SK-N-SH (cell line): ENCODE data around the gene SLC30A3. TPM values are rescaled to one million over a fixed set of nuclear protein-coding genes. Genes with fewer than 3 reads are reported as not detected.

Source experiments
- CTCF ChIA-PET: fragments of 300-600, 350-600 bp; formaldehyde crosslinking; extraction: SDS; loops from one replicate; lab custom pipeline; 2021; lab: Yijun Ruan, JAX
- POLR2A ChIA-PET: fragments of 350-600 bp; sonication (Branson Sonifier 250); formaldehyde crosslinking; extraction: SDS; loops from one replicate; lab custom pipeline; 2020; ENCODE audit warnings: antibody characterized with exemption, inconsistent platforms; lab: Yijun Ruan, JAX
- DNase-seq: peaks from one replicate; pipeline ENCODE4 v3.0.0; 2012
- H2AFZ ChIP-seq: fragments of 200-600 bp; sonication (generic); 2 replicates; pipeline ENCODE4 v1.8.1; 2016; ENCODE audit warnings: antibody characterized with exemption, mild to moderate bottlenecking, low read depth
- H3F3A ChIP-seq: fragments of 200-600 bp; sonication (generic); replicated peaks from 2 replicates; pipeline ENCODE3; 2016; ENCODE audit warnings: antibody characterized with exemption, mild to moderate bottlenecking; ENCODE audit not compliant: insufficient read depth
- H3K27ac ChIP-seq, 2 experiments: fragments of 200-500 bp in 1 of 2; fragments of 200-600 bp in 1 of 2; sonication (Bioruptor generic) in 1 of 2; sonication (generic), shearing (Covaris generic) in 1 of 2; 2 replicates each; pipeline versions ENCODE4 v1.5.1 to v1.6.1; 2014 to 2016; ENCODE audit warnings: low read depth in 2 of 2, inconsistent platforms in 1 of 2, low read length in 1 of 2, mild to moderate bottlenecking in 1 of 2, mixed read lengths in 1 of 2
- H3K27me3 ChIP-seq: fragments of 200-600 bp; sonication (generic), shearing (Covaris generic); 2 replicates; pipeline ENCODE4 v1.6.1; 2016; ENCODE audit warnings: mixed run types; ENCODE audit not compliant: insufficient read depth
- H3K36me3 ChIP-seq, 2 experiments: fragments of 200-500 bp in 1 of 2; fragments of 200-600 bp in 1 of 2; sonication (Bioruptor generic) in 1 of 2; sonication (generic) in 1 of 2; replicated peaks in 1 of 2; 2 replicates each; pipeline versions ENCODE3 to v1.5.1; 2014 to 2016; ENCODE audit warnings: low read length in 1 of 2, mild to moderate bottlenecking in 1 of 2; ENCODE audit not compliant: insufficient read depth in 2 of 2, control insufficient read depth in 1 of 2
- H3K4me1 ChIP-seq, 2 experiments: fragments of 200-500 bp in 1 of 2; fragments of 200-600 bp in 1 of 2; sonication (Bioruptor generic) in 1 of 2; sonication (generic), shearing (Covaris generic) in 1 of 2; 2 replicates each; pipeline versions ENCODE4 v1.5.1 to v1.6.1; 2014 to 2016; ENCODE audit warnings: low read depth in 1 of 2, low read length in 1 of 2, mixed run types in 1 of 2; ENCODE audit not compliant: insufficient read depth in 2 of 2, control insufficient read depth in 1 of 2
- H3K4me2 ChIP-seq: fragments of 200-600 bp; sonication (generic), shearing (Covaris generic); 2 replicates; pipeline ENCODE4 v1.6.1; 2017; ENCODE audit warnings: mixed run types
- H3K4me3 ChIP-seq, 2 experiments: fragments of 200-500 bp in 1 of 2; fragments of 200-600 bp in 1 of 2; sonication (Bioruptor generic) in 1 of 2; sonication (generic), shearing (Covaris generic) in 1 of 2; 2 replicates each; pipeline versions ENCODE4 v1.5.1 to v1.8.1; 2014 to 2016; ENCODE audit warnings: low read depth in 2 of 2, inconsistent platforms in 1 of 2, low read length in 1 of 2, mild to moderate bottlenecking in 1 of 2, mixed read lengths in 1 of 2, moderate library complexity in 1 of 2
- H3K79me2 ChIP-seq: fragments of 200-600 bp; sonication (generic); 2 replicates; pipeline ENCODE4 v1.8.1; 2017; ENCODE audit warnings: mild to moderate bottlenecking; ENCODE audit not compliant: insufficient read depth
- H3K9ac ChIP-seq: fragments of 200-600 bp; sonication (generic); 2 replicates; pipeline ENCODE4 v1.6.1; 2017; ENCODE audit warnings: mixed run types
- H3K9me2 ChIP-seq: fragments of 200-600 bp; sonication (generic); 2 replicates; pipeline ENCODE4 v1.6.1; 2017; ENCODE audit warnings: mixed run types
- H3K9me3 ChIP-seq: fragments of 200-600 bp; sonication (generic); 2 replicates; pipeline ENCODE4 v1.6.1; 2017; ENCODE audit warnings: mixed run types, mild to moderate bottlenecking, moderate library complexity
- H4K20me1 ChIP-seq: fragments of 200-600 bp; sonication (generic); 2 replicates; pipeline ENCODE4 v1.6.1; 2017; ENCODE audit warnings: mild to moderate bottlenecking, mixed run types; ENCODE audit not compliant: insufficient read depth
- CHD2 ChIP-seq: fragments of 150-350 bp; IDR thresholded peaks from 2 replicates; pipeline ENCODE4 v1.6.1; 2018; ENCODE audit warnings: low read length; ENCODE audit not compliant: partially characterized antibody
- ELF1 ChIP-seq: IDR thresholded peaks from 2 replicates; pipeline ENCODE4 v1.4.0; 2012
- EP300 ChIP-seq, 2 experiments: IDR thresholded peaks; 2 replicates each; pipeline versions ENCODE4 v1.4.0 to v1.6.1; 2012; ENCODE audit warnings: borderline replicate concordance in 1 of 2, low read depth in 1 of 2, low read length in 1 of 2
- FOSL2 ChIP-seq: IDR thresholded peaks from 2 replicates; pipeline ENCODE4 v1.4.0; 2012; ENCODE audit warnings: low read depth, mild to moderate bottlenecking, moderate library complexity, borderline replicate concordance
- FOXJ3 ChIP-seq: sonication (generic); formaldehyde crosslinking; IDR thresholded peaks from 2 replicates; pipeline ENCODE4 v1.5.1; 2020; ENCODE audit warnings: mild to moderate bottlenecking, missing genetic modification reagents
- GABPA ChIP-seq: IDR thresholded peaks from 2 replicates; pipeline ENCODE4 v1.4.0; 2012; ENCODE audit warnings: low read depth, mild to moderate bottlenecking
- IRF3 ChIP-seq: fragments of 150-350 bp; IDR thresholded peaks from 2 replicates; pipeline ENCODE4 v1.6.1; 2016; ENCODE audit warnings: mild to moderate bottlenecking, low read depth, low read length
- MAX ChIP-seq: IDR thresholded peaks from 2 replicates; pipeline ENCODE4 v1.4.0; 2012; ENCODE audit warnings: low read depth
- NFIC ChIP-seq: IDR thresholded peaks from 2 replicates; pipeline ENCODE4 v1.4.0; 2012; ENCODE audit warnings: borderline replicate concordance
- NRF1 ChIP-seq: IDR thresholded peaks from 2 replicates; pipeline ENCODE4 v1.6.1; 2012; ENCODE audit warnings: low read depth, mild to moderate bottlenecking, low read length
- PBX3 ChIP-seq: IDR thresholded peaks from 2 replicates; pipeline ENCODE4; 2012
- POLR2AphosphoS5 ChIP-seq: IDR thresholded peaks from 2 replicates; pipeline ENCODE4 v1.6.1; 2012; ENCODE audit warnings: low read depth, low read length
- RCOR1 ChIP-seq: fragments of 150-350 bp; IDR thresholded peaks from 2 replicates; pipeline ENCODE4 v1.6.1; 2017; ENCODE audit warnings: antibody characterized with exemption, low read length
- RFX5 ChIP-seq: IDR thresholded peaks from 2 replicates; pipeline ENCODE4 v1.6.1; 2012; ENCODE audit warnings: mild to moderate bottlenecking, improper control_type of control experiment, low read length
- RXRA ChIP-seq: IDR thresholded peaks from 2 replicates; pipeline ENCODE4 v1.4.0; 2012; ENCODE audit warnings: low read depth, mild to moderate bottlenecking, borderline replicate concordance
- TCF12 ChIP-seq: IDR thresholded peaks from 2 replicates; pipeline ENCODE4 v1.4.0; 2012
- TEAD4 ChIP-seq: IDR thresholded peaks from 2 replicates; pipeline ENCODE4 v1.4.0; 2012; ENCODE audit warnings: mild to moderate bottlenecking, borderline replicate concordance; ENCODE audit not compliant: insufficient read depth
- USF2 ChIP-seq: fragments of 150-350 bp; IDR thresholded peaks from 2 replicates; pipeline ENCODE4 v1.6.1; 2017; ENCODE audit warnings: antibody characterized with exemption, low read length, low read depth, borderline replicate concordance
- ZBTB33 ChIP-seq: IDR thresholded peaks from 2 replicates; pipeline ENCODE4 v1.4.0; 2012; ENCODE audit warnings: low read depth, borderline replicate concordance
- WGBS: methylation state at CpG from one replicate; pipeline ENCODE4 v1.1.6; 2017; ENCODE audit warnings: low lambda C conversion rate; 5-methylcytosine and 5-hydroxymethylcytosine counted together
- polyA plus RNA-seq, 3 experiments: library from polyadenylated mRNA; depleted of rRNA; stranded (reverse); fragments of >200 nt; gene quantifications; 2 replicates each; pipeline ENCODE4 v1.2.3, GENCODE V29; 2012

SLC30A3 gene
- polyA plus RNA-seq, 1 of the 3 experiments (the other 2 are of a cell fraction), result 1.1 TPM

- TF ChIP-seq ZBTB33 (no peak), TEAD4 (0 out of 2 replicates have a peak, but pooled peaks have one; percentile 13), USF2 (peak; percentile 44; the same call in 1 of the 2 replicates), PBX3 (no peak), NFIC (peak; percentile 37; the same call in 1 of the 2 replicates), ELF1 (no peak), RXRA (no peak)
Observed at GRCh38 chr2:27264753-27265535, 2.1 kb upstream of the SLC30A3 start (continued).

- no peaks in the 10 kb centered on the region for H3K9me3 ChIP-seq
- H3K4me2 ChIP-seq, result peak overlapping the region; percentile 84
- H3K36me3 ChIP-seq, result no peaks in the 10 kb centered on the region
- H3K4me1 ChIP-seq, result peaks cover 6 to 28% of the 10 kb centered on the region in 2 experiments; a peak in 1 of 4 replicates
- POLR2A ChIA-PET, result interaction anchor here (0.6 to 2.0 kb wide), 3 partner anchors 9 to 1386 kb away, joined by 4 to 7 read pairs (median 4); partner anchors contain the start of gene ASXL2
- H3K4me3 ChIP-seq, result peak overlapping the region; percentile 49 to 55; a peak in 3 of 4 replicates
- 5% methylated on average over 17 of the region's 38 CpGs for WGBS
- no peaks in the 10 kb centered on the region for H3K9me2 ChIP-seq
- H4K20me1 ChIP-seq, result no peaks in the 10 kb centered on the region
- H3K27ac ChIP-seq, result no peak overlapping the region
- peak; percentile 80 for DNase-seq
- TF ChIP-seq NFIC (no peak), NRF1 (no peak), USF2 (no peak), GABPA (no peak), FOXJ3 (CRISPR knock-in tag) (no peak), CHD2 (no peak), RCOR1 (no peak), FOSL2 (no peak), MAX (no peak), TCF12 (no peak), ELF1 (no peak), EP300 (IDR thresholded peaks at IDR 0.05; ENCODE audit: borderline replicate concordance in 1 of 2, low read depth in 1 of 2, low read length in 1 of 2) (no peak), POLR2AphosphoS5 (no peak), IRF3 (no peak), RFX5 (no peak), RXRA (no peak)
- no peak overlapping the region for H3K9ac ChIP-seq
- no peaks in the 10 kb centered on the region for H3K79me2 ChIP-seq
- H2AFZ ChIP-seq, result peak overlapping the region; percentile 72; the same call in 1 of the 2 replicates
- peaks cover 6% of the 10 kb centered on the region for H3F3A ChIP-seq
- CTCF ChIA-PET, result interaction anchor here (0.5 to 14.1 kb wide), 49 partner anchors 9 to 1664 kb away, joined by 3 to 392 read pairs (median 5); partner anchors contain the start of genes ABHD1, AGBL5, CAD and DNAJC5G
- H3K27me3 ChIP-seq, result peaks cover 80% of the 10 kb centered on the region
Observed at GRCh38 chr2:27264253-27264752, 1.5 kb upstream of the SLC30A3 start.
